ENCODE results near the gene KAZN.

Gene KAZN

GRCh38 chr1:14791654-14792053, 193.2 kb downstream of the KAZN start:
- TF ChIP-seq REST (tag by site-specific recombination; IDR thresholded peaks at IDR 0.05) = no peak
- TF ChIP-seq ZBTB7A (tag by site-specific recombination; IDR thresholded peaks at IDR 0.05; ENCODE audit: low read depth) = no peak
- no peak for TF ChIP-seq ZNF354C (tag by site-specific recombination; IDR thresholded peaks at IDR 0.05; ENCODE audit: borderline replicate concordance, low read depth)
- TF ChIP-seq HOXA7 (CRISPR knock-in tag; IDR thresholded peaks at IDR 0.05; ENCODE audit: borderline replicate concordance) = no peak
- TF ChIP-seq ZNF311 (tag by site-specific recombination; IDR thresholded peaks at IDR 0.05; ENCODE audit: borderline replicate concordance) = no peak
- ChIA-PET CTCF (no interaction called here), POLR2A (no interaction called here)
- Histone ChIP-seq H3K36me3 (ENCODE audit: control insufficient read depth in 2 of 2, insufficient read depth in 1 of 2, low read length in 2 of 2) (no peaks in the 10 kb centered on the region), H3K9me3 (ENCODE audit: control insufficient read depth, insufficient read depth, low read depth, low read length) (no peaks in the 10 kb centered on the region), H3K4me1 (ENCODE audit: control insufficient read depth, insufficient read depth, low read length) (no peaks in the 10 kb centered on the region), H3K27ac (ENCODE audit: extremely low read depth, low read depth, low read length) (no peak overlapping the region), H3K4me3 (ENCODE audit: low read depth, low read length) (no peak overlapping the region)

- no peaks in the 10 kb centered on the region for H3K9me3 ChIP-seq (ENCODE audit: control insufficient read depth, insufficient read depth, low read depth, low read length)
- no peaks in the 10 kb centered on the region for H3K36me3 ChIP-seq (ENCODE audit: control insufficient read depth in 2 of 2, insufficient read depth in 1 of 2, low read length in 2 of 2)
- H3K4me1 ChIP-seq (ENCODE audit: control insufficient read depth, insufficient read depth, low read length) = no peaks in the 10 kb centered on the region
- no peak overlapping the region for H3K27ac ChIP-seq (ENCODE audit: extremely low read depth, low read depth, low read length)
- ChIA-PET CTCF (no interaction called here), POLR2A (no interaction called here)
- no peak overlapping the region for H3K4me3 ChIP-seq (ENCODE audit: low read depth, low read length)
- TF ChIP-seq EGR2 (tag by site-specific recombination; IDR thresholded peaks at IDR 0.05; ENCODE audit: low read depth) = no peak
- no peak for TF ChIP-seq RBAK (tag by site-specific recombination; IDR thresholded peaks at IDR 0.05)
- no peak for TF ChIP-seq ZNF558 (tag by site-specific recombination; IDR thresholded peaks at IDR 0.05)
- no peak for TF ChIP-seq IKZF3 (tag by site-specific recombination; IDR thresholded peaks at IDR 0.05)
Observed at GRCh38 chr1:14794136-14794768, 195.8 kb downstream of the KAZN start.

GRCh38 chr1:14794906-14795305, 196.4 kb downstream of the KAZN start:
- Histone ChIP-seq H3K4me1 (ENCODE audit: control insufficient read depth, insufficient read depth, low read length) (no peaks in the 10 kb centered on the region), H3K4me3 (ENCODE audit: low read depth, low read length) (no peak overlapping the region), H3K9me3 (ENCODE audit: control insufficient read depth, insufficient read depth, low read depth, low read length) (no peaks in the 10 kb centered on the region), H3K36me3 (ENCODE audit: control insufficient read depth in 2 of 2, insufficient read depth in 1 of 2, low read length in 2 of 2) (no peaks in the 10 kb centered on the region), H3K27ac (ENCODE audit: extremely low read depth, low read depth, low read length) (no peak overlapping the region)
- no peak for TF ChIP-seq ZNF555 (tag by site-specific recombination; conservative IDR thresholded peaks at IDR 0.05)
- no peak for TF ChIP-seq ZBTB49 (tag by site-specific recombination; IDR thresholded peaks at IDR 0.05; ENCODE audit: low read depth)
- TF ChIP-seq ZBTB8A (tag by site-specific recombination; IDR thresholded peaks at IDR 0.05) = no peak
- no peak for TF ChIP-seq RBAK (tag by site-specific recombination; IDR thresholded peaks at IDR 0.05)
- no peak for TF ChIP-seq ZNF148 (tag by site-specific recombination; IDR thresholded peaks at IDR 0.05; ENCODE audit: borderline replicate concordance)
- CTCF ChIA-PET = no interaction called here
- POLR2A ChIA-PET = no interaction called here

Data from HEK293 (cell line).